ENCODE results near the gene MAP7D1. TPM values are rescaled to one million over a fixed set of nuclear protein-coding genes. Genes with fewer than 3 reads are reported as not detected.
"Not testable (repeated sequence)": the region's sequence is repeated elsewhere in the genome, so short reads cannot be mapped to it uniquely, and the experiment has no call there.

MAP7D1 gene
- total RNA-seq, 1 donor from 2014 or later: 123 TPM

DNA sequence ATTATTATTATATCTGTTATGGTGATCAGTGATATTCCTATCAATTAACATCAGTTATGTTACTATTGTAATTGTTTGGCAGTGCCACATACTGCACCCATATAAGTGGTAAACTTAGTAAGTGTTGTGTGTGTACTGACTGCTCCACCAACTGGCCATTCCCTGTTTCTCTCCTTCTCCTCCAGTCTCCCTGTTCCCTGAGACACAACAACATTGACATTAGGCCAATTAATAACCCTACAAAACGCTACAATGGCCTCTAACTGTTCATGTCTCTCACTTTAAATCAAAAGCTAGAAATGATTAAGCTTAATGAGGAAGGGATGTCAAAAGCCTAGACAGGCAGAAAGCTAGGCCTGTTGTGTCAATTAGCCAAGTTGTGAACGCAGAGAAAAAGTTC lies 61.7 kb downstream of the MAP7D1 start:
- DNase-seq (ENCODE audit: low spot score) (no peak), ATAC-seq (peak; percentile 51)
- intact Hi-C loops (cut with DNase I): no loop called here

DNA sequence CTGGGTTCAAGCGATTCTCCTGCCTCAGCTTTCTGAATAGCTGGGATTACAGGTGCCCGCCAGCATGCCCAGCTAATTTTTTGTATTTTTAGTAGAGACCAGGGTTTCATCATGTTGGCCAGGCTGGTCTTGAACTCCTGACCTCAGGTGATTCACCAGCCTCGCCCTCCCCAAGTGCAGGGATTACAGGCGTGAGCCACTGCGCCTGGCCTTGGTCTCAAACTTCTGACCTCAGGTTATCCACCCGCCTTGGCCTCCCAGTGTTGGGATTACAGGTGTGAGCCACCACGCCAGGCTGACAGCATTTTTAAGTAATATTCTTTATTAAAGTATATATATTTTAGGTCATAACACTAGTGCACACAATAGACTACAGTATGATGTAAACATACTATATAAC lies 65.9 kb downstream of the MAP7D1 start:
- intact Hi-C loops (cut with DNase I); DNase-seq (ENCODE audit: low spot score); ATAC-seq: not testable (repeated sequence)

DNA sequence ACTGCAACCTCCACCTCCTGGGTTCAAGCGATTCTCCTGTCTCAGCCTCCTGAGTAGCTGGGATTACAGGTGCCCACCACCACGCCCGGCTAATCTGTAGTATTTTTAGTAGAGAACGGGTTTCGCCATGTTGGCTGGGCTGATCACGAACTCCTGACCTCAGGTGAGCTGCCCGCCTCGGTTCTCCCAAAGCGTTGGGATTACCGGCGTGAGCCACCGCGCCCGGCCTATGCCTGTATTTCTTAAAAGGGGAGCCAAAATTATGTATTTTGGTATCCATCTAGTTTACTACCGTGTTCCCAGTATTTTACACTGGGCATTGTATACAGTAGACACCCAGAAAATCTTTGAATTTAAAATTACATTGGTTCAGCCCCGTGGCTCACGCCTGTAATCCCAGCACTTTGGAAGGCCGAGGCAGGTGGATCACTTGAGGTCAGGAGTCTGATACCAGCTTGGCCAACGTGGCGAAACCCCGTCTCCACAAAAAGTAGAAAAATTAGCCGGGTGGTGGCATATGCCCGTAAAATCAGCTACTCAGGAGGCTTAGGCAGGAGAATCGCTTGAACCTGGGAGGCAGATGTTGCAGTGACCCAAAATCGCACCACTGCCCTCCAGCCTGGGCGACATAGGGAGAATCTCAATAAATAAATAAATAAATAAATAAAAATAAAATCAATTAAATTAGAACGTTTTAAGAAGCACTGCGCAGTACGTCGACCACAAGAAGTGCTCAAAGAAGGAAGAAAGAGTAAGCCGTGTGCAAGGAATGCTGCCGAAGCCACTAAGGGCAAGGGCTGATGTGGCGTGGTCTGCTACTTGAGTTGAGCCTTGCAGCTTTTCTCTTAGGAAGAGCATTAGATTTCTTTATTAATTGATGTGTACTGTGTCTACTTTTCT lies 66.8 kb downstream of the MAP7D1 start:
- no peak for DNase-seq (ENCODE audit: low spot score)
- intact Hi-C loops (cut with DNase I): no loop called here
- ATAC-seq: no peak

DNA sequence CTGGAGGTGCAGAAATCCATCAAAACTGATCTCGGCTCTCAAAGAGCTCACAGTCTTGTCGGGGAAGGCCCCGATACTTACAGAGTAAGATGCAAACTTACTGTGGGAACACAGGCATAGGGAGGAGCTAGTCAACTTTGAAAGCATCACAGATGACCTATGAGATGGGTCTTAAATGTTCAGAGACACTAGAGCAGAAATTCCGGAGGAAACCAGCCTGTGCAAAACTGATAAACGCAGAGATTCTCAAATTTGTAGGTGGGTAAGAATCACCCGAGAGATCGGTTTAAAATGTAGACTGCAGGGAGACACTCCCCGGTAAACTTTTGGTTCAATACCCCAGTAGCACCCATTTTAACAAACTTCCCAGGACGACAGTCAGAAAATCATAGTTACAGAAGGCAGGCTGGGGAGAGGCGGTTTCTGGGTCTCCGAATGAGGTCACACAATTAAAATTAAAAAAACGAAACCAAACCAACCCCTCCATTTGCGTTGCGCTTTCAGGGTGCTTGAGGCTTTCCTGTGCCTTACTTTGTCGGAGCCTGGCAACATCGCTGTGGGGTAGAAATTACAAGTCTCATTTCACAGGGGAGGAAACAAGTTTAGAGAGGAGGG lies 67.5 kb downstream of the MAP7D1 start:
- DNase-seq (ENCODE audit: low spot score) (no peak), ATAC-seq (peak; percentile 46)
- intact Hi-C loops (cut with DNase I): no loop called here

DNA sequence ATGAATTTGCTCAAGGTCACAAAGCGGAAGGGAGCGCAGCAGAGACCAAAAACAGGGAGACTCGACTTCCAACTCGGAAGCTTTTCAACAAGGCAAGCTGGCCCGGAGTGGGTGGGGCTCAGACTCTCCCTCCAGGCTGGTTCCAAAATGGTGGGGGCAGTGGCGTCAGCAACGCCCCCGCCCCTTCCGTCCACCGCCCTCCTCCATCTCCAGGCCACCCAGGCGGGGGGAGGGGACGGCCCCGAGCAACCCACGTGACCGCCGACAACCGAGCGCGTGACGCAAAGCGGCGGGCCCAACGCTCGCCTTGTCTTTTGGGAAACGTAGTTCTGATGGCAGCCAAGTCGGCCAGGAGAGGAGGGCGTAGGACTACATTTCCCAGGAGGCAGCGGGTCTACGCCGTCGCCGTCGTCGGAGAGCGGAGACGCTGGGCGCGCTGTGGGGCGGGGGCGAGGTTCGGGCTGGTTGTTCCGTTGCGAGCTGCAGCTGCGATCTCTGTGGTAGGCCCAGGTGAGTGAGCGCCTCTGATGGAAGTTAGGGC lies 68.1 kb downstream of the MAP7D1 start, which contains the start of gene THRAP3:
TSS of gene THRAP3 (plus strand) at position 448 of the 541 bp plus-strand sequence. CDS start 58,121 bp downstream, outside the sequence.
- peak; percentile 97 for ATAC-seq
- intact Hi-C loops (cut with DNase I): no loop called here
- peak; percentile 100 for DNase-seq (ENCODE audit: low spot score)

DNA sequence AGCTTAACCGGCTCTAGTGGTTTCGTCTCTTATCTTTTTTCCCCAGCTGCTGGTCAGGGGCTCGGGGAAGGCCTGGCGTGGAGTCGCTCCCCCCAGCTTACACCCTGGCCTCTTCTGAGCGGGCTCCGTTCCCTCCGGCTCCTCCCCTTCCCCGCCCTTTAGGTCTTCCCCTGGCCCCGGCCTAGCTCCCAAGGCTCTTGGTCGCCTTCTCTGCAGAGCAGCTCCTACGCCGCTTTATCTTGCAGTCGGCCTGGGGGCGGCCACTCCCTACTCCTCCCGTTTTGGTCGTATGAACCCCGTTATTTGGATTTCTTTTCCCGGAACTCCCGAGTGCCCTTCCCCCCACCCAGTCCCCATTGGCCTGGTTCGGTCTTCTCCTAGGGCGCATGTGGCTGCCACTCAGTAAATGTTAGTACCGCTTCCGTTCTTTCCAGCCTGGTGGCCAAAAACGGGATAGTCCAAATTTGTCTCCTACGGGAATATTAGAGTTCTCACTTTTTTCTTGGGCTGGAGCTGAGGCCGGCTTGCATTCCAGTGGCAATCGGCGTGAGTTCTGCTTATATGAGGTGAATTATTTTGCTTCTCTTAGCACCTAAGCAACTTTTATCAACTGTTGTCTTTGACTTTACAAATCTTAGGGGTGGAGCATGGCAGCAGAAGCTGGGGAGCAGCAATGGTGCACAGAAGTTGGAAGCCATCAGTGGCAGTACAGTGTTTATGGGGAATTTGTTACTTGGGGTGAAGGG lies 68.8 kb downstream of the MAP7D1 start:
- peak; percentile 88 for DNase-seq (ENCODE audit: low spot score)
- peak; percentile 83 for ATAC-seq
- intact Hi-C loops (cut with DNase I): no loop called here

DNA sequence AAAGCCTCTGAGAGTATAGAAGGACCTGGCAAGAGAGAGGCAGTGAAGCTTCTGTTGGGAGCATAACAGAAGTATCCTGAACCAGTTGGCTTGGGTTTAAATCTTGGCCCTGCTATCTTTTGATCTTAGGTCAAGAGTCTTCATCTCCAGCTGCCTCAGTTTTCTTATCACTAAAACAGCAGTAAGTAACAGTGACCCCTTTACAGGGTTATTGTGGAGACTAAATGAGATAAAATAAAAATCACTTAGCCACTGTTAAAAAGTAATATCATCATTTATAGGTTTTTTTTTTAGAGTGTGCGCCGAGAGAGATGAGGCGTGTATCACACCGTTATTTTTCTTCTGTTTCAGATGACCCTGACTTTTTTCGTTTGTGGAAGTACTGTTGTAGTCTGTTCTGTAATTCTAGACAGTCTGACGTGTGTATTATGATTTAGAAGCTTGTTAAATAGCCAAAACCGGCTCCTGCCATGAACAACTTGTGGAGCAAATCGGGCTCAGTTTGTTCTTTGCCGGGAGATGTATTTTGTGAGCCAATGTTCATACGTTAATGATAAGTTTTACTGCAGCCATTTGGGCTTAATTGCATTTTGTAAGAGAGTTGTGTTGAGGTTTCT lies 69.4 kb downstream of the MAP7D1 start:
- ATAC-seq: no peak
- no peak for DNase-seq (ENCODE audit: low spot score)
- intact Hi-C loops (cut with DNase I): no loop called here

DNA sequence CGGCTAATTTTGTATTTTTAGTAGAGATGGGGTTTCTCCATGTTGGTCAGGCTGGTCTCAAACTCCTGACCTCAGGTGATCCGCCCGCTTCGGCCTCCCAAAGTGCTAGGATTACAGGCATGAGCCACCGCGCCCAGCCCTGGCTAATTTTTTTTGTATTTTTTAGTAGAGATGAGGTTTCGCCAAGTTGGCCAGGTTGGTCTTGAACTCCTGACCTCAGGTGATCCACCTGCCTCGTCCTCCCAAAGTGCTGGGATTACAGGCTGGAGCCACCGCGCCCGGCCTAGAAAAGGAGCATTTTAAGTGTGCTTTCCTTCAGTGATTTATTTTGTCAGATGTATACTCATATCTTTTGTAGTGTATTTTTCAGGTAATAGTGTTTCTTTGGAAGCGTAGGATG lies 74.3 kb downstream of the MAP7D1 start:
- intact Hi-C loops (cut with DNase I); ATAC-seq; DNase-seq (ENCODE audit: low spot score): not testable (repeated sequence)

Other genes starting within 250 kb of the MAP7D1 start
- gene AGO3, start 225.1 kb upstream of the MAP7D1 start, total RNA-seq: 55.1 TPM
- gene TEKT2, start 72.1 kb upstream of the MAP7D1 start, total RNA-seq: 0.98 TPM
- 25.0 TPM for gene ADPRS, start 67.3 kb upstream of the MAP7D1 start, total RNA-seq
- 47.3 TPM for gene COL8A2, start 30.9 kb upstream of the MAP7D1 start, total RNA-seq
- 46.8 TPM for gene TRAPPC3, start 6.7 kb upstream of the MAP7D1 start, total RNA-seq
- 101 TPM for gene THRAP3, start 68.3 kb downstream of the MAP7D1 start, total RNA-seq
- 9.8 TPM for gene SH3D21, start 150.2 kb downstream of the MAP7D1 start, total RNA-seq
- gene EVA1B, start 167.5 kb downstream of the MAP7D1 start, total RNA-seq: 36.4 TPM
- gene STK40, start 229.8 kb downstream of the MAP7D1 start, total RNA-seq: 47.2 TPM
- 27.7 TPM for gene LSM10, start 241.7 kb downstream of the MAP7D1 start, total RNA-seq